H1 (cell line): Measurements from ENCODE around the gene LDLRAP1.

Experiments used
- ATF3 ChIP-seq: IDR thresholded peaks from 2 replicates; pipeline ENCODE4 v1.6.1; 2011; ENCODE audit warnings: low read depth, mild to moderate bottlenecking, low read length; ENCODE audit not compliant: insufficient read depth
- BRCA1 ChIP-seq: IDR thresholded peaks from 2 replicates; pipeline ENCODE4 v1.6.1; 2012; ENCODE audit warnings: low read depth, low read length, improper control_type of control experiment
- CBX8 ChIP-seq: fragments of 300-800, 300-1000 bp; sonication (generic); IDR thresholded peaks from 2 replicates; pipeline ENCODE4 v1.7.1; 2016; ENCODE audit warnings: low read depth, low read length, borderline replicate concordance
- CHD1 ChIP-seq: IDR thresholded peaks from 2 replicates; pipeline ENCODE4 v1.6.1; 2012; ENCODE audit warnings: low read depth, low read length, improper control_type of control experiment
- CHD2 ChIP-seq: IDR thresholded peaks from 2 replicates; pipeline ENCODE4 v1.6.1; 2012; ENCODE audit warnings: low read length, improper control_type of control experiment
- CHD7 ChIP-seq: fragments of 300-600 bp; sonication (generic); IDR thresholded peaks from 2 replicates; pipeline ENCODE4 v1.7.1; 2012; ENCODE audit warnings: low read length, moderate library complexity, mild to moderate bottlenecking, inconsistent platforms; ENCODE audit not compliant: insufficient replicate concordance
- CTCF ChIP-seq, 3 experiments: IDR thresholded peaks; 1 replicate in 2 of 3; 2 replicates in 1 of 3; pipeline versions ENCODE4 v1.5.1 to v1.6.1; 2011; ENCODE audit warnings: low read length in 3 of 3, mild to moderate bottlenecking in 3 of 3, inconsistent platforms in 2 of 3, low read depth in 1 of 3, moderate library complexity in 1 of 3; ENCODE audit not compliant: insufficient read depth in 1 of 3; ENCODE audit errors: control extremely low read depth in 1 of 3
- EZH2 ChIP-seq: fragments of 200-600 bp; sonication (generic); IDR thresholded peaks from 2 replicates; pipeline ENCODE4 v1.7.1; 2012; ENCODE audit warnings: low read depth, mild to moderate bottlenecking, moderate library complexity, low read length, inconsistent platforms; ENCODE audit not compliant: severe bottlenecking
- POLR2A ChIP-seq, 2 experiments: IDR thresholded peaks; 1 replicate in 1 of 2; 2 replicates in 1 of 2; pipeline ENCODE4 v1.6.1; 2011; ENCODE audit warnings: low read depth in 2 of 2, low read length in 2 of 2, mild to moderate bottlenecking in 2 of 2; ENCODE audit errors: control extremely low read depth in 1 of 2
- POLR2AphosphoS5 ChIP-seq: IDR thresholded peaks from 2 replicates; pipeline ENCODE4 v1.6.1; 2011; ENCODE audit warnings: low read depth, low read length
- POU5F1 ChIP-seq: IDR thresholded peaks from 2 replicates; pipeline ENCODE4 v1.6.1; 2011; ENCODE audit warnings: low read depth, mild to moderate bottlenecking, low read length, moderate library complexity
- TBP ChIP-seq: IDR thresholded peaks from 2 replicates; pipeline ENCODE4 v1.6.1; 2011; ENCODE audit warnings: low read depth, low read length, improper control_type of control experiment
- TCF12 ChIP-seq: IDR thresholded peaks from 2 replicates; pipeline ENCODE4 v1.6.1; 2011; ENCODE audit warnings: low read depth, mild to moderate bottlenecking, low read length

- TF ChIP-seq CHD2 (no peak), ATF3 (no peak), TBP (no peak), CHD7 (no peak), BRCA1 (no peak), CTCF (IDR thresholded peaks at IDR 0.05; ENCODE audit: control extremely low read depth in 1 of 3, insufficient read depth in 1 of 3, low read depth in 1 of 3, low read length in 3 of 3) (no peak), EZH2 (no peak), POU5F1 (no peak), POLR2A (IDR thresholded peaks at IDR 0.05; ENCODE audit: control extremely low read depth in 1 of 2, low read depth in 2 of 2, low read length in 2 of 2) (no peak), POLR2AphosphoS5 (no peak), CHD1 (no peak), CBX8 (no peak), TCF12 (no peak)
Observed at GRCh38 chr1:25546193-25546592, 2.8 kb downstream of the LDLRAP1 start.
